ENCODE measurements around the gene POT1.

POT1 gene

DNA sequence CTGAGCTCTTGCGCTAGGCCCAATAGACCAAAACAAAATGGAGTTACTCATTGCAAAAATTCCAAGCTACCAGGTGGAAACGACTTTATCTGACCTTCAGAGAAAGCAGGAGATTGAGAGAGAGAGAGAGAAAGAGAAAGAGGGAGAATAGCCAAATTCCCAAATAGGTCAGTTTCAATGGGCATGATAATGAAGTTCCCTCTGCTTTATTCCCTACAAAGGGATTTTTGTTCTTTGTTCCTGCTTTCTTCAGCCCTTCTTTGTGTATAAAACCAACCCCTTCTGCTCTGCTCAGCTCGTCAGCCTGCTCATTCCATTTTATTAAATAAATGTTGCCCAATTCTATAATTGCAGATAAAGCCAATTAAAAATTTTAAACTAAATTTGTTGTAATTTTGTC is 119.0 kb downstream of the POT1 start:
- no peak for DNase-seq (ENCODE audit: low read depth in 2 of 2)

DNA sequence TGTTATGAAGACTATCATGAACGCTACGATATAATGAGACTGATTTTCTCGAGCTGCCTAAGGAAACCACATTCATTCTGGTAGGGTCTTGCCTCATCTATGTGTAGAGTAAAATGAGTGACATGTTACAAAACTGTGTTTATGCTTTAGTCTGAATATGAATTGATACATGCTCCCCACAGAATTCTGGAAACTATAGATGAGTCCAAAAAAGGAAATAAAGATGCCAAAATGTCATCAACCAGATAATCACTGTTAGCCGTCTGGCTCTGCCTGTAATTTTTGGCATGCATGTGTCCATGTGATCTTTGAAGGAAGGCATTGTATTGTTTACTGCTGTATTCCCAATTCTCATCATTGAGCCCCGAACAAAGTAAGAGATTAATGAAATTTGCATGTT is 121.4 kb downstream of the POT1 start:
- no peak for DNase-seq (ENCODE audit: low read depth in 2 of 2)

DNA sequence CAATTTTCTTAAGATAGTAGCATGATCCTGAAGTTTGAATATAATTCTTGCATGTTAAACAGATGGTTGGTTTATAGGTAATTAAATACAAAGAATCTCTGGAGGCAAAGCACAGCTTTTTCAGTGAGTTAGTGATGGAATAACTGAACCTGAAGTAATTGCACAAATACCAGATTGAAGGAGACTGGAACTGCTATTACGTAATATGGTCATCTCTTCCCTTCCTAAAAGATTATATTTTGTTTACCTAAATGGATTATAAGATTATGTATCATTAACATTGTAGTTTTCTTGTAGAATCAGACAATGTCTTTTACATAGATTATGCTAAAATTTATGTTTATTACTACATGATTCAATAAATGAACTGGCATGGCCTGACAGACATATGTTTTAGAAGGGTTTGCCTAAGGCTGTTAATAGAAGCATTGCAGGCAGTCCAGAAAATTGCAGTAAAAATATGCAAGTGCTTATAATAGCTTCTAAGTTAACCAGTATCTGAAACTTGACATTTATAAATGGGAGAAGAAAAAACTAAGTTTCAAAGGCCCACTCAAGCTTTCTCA is 128.2 kb downstream of the POT1 start:
- DNase-seq (ENCODE audit: low read depth in 2 of 2) = no peak

DNA sequence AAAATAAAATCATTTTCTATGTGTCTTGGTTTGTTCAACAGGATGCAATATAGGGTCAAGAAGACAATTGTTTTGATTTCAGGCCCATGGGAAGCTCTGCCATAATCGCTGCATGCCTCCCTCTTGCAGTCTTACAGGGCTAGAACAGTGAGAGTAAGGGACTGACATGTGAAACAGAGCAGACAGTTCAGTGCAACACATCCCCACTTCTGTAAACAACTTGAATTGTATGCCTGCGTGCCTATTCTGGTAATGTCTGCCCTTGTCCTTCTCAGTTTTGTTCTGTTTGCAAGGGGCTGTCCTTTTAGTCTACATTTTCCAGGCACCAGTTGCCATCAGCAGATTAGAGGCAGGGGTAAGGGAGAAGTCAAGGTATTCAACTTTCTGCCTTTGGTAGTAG is 129.2 kb downstream of the POT1 start:
- no peak for DNase-seq (ENCODE audit: low read depth in 2 of 2)

DNA sequence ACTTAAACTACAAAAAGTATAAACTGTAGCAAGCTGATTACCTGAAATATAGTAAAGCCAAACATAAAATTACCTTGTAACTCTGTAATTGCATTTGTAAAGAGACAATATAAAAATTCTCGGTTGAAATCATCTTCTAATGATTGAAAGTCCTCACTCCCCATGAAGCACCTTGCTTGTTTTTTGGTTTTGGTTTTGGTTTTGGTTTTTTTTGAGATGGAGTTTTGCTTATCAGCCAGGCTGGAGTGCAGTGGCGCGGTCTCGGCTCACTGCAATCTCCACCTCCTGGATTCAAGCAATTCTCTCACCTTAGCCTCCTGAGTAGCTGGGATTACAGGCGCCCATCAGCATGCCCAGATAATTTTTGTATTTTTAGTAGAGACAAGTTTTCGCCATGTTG is 130.2 kb downstream of the POT1 start:
- no peak for DNase-seq (ENCODE audit: low read depth in 2 of 2)

DNA sequence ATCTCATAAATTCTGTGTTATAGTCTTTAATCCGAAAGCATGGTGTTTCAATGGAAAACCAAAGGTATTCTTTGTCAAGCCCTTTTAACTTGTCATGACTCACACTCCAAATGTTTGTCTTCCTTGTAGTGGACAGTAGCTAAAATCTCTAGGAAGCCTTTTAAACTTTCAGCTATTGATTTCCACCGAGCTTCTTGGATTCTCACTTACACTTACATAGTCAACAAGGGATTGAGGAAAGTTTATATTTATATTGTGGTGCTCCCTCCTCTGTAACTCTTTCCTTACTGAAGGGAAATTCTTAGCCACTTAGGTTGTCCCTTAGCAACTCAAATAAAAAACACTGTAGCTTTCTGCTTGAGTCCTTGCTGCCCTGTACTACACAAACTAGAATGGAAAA is 132.9 kb downstream of the POT1 start:
- DNase-seq (ENCODE audit: low read depth in 2 of 2) = no peak

DNA sequence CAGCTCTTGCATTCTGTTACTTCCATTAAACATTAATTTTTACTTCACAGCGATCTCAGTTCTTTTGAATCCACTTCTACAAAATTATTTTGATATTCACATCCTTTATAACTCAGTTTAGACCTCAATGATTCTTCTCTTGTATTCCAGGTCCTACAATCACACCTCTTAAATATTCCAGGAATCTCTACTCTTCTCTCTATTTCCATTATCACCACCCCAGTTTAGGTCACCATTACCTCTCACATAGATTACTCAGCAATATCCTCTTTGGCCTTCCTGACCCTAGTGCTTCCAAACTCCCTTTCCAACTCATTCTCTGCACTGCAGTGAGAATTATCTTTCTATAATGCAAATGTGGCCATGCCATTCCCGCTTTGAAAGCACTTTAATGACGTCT is 136.9 kb downstream of the POT1 start:
- DNase-seq (ENCODE audit: low read depth in 2 of 2) = no peak

DNA sequence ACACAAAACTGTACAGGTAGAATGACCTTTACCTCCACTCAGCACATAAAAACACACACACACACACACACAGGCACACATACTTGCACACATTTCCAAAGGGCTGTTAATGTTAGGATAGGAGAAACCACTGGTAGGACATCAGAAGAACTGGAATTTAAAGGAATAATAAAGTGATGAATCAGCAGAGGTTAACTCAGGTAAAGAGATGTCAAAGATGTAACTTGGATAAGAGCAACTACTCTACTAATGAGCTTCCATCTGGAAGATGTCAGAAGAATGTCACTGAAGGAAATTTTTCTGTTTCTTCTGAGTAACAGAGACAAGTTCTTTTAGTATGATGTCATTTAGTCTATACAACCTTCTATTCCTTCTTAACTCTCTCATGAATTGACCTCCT is 137.6 kb downstream of the POT1 start:
- DNase-seq (ENCODE audit: low read depth in 2 of 2) = no peak

DNA sequence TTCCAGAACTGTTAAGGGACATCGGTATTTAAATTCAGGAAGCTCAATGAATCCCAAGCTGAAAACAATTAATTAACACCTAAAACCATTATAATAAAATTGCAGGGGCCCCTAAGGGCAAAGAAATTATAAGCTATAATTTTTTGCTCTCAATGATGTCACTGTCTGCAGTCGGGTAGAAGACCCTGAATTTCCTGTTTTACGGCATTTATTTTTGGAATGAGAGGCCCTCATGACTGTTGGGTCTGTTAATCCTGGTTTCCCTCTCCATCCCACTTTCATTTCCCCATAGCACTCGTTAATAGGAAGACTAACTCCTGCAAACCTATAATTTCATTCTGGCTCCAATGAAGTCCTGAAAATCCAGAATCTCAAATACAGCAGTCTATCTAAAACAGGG is 138.2 kb downstream of the POT1 start:
- no peak for DNase-seq (ENCODE audit: low read depth in 2 of 2)

DNA sequence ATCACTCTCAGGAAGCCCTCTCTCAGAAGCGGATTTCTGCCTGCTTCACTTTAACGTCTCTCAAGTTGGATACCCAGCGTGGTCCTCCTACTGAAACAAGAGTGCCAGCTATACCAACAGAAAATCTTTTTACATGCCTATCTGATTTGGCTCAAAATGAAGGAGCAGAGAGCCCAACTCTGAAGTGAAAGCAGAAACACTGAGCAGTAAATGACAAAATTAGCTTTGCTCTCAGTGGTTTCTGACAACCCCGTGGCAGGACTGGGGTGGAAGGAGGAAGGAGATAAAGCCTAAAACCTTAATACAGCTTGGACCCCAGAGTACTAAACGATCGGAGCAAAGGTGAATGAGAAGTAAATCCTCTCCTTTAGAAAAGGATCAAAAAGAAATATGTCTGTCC is 139.0 kb downstream of the POT1 start:
- no peak for DNase-seq (ENCODE audit: low read depth in 2 of 2)

DNA sequence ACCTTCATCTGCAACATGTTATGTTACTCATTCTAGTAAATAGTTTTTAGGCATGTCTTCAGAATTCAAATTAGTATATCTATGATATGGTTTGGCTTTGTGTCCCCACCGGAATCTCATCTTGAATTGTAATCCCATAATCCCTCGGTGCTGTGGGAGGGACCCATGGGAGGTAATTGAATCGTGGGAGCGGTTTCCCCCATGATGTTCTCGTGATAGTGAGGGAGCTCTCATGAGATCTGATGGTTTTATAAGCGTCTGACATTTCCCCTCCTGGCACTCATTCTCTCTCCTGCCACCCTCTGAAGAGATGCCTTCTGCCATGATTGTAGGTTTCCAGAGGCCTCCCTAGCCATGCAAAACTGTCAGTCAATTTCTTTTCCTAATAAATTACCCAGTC is 143.6 kb downstream of the POT1 start:
- DNase-seq (ENCODE audit: low read depth in 2 of 2) = no peak

DNA sequence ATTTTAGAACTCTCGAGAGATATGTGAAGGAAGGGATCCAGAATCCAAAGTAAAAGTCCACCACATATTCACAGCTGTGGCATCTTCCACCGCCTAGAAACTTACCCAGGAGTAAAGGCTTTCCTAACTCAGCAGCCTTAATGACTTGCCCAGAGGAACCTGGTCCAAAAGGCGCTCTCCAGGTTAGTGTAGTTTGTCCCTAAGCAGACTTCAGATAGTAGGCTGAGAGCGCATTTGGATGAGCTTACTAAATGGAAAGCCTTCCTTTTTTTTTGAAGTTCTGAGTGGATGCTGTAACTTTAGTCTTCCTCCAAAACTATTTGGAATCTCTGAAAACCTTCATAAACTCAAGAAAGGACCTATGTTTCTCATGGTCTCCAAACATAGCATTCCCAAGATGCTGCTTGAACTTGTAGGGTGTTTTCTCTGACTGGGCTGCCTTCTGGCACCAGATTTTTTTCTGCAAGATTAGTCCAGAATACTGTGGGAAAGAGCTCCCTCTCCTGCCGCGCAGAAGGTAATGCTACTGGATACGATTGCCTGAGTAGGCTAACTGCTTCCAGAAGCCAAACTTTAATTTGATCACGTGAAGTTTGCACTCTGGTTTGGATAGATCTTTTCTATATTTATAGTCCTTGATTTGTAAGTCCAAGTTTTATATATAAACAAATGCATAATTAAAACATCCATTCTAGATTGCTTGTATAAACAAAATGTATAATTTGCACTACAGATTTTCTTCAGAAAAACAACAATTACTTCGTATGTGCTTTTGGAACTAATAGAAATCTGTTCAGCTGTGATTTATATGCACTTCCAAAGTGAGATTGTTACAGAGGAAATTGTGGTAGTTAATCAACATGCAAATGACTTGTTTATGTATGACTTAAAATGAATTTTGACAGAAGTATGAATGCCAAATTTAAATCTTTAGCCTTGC is 144.5 kb downstream of the POT1 start:
- no peak for DNase-seq (ENCODE audit: low read depth in 2 of 2)

DNA sequence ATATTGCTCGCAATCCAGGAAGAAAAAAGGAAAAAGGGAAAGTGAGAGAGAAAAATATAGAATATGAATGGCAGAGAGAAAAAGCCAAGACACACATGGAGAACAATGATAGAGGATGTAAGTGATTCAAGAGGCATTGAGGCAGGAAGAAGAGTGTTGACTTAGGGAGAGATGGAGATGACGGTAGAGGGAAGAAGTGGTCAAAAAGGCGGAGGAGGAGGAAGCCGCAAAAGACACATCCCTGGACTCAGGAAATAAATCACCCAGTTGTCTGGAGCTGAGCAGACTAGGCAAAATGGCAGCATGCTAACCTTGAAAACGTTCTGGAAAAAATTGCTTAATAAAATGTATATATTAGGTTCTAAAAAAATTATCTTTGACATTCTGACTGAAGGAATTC is 146.4 kb downstream of the POT1 start:
- no peak for DNase-seq (ENCODE audit: low read depth in 2 of 2)

DNA sequence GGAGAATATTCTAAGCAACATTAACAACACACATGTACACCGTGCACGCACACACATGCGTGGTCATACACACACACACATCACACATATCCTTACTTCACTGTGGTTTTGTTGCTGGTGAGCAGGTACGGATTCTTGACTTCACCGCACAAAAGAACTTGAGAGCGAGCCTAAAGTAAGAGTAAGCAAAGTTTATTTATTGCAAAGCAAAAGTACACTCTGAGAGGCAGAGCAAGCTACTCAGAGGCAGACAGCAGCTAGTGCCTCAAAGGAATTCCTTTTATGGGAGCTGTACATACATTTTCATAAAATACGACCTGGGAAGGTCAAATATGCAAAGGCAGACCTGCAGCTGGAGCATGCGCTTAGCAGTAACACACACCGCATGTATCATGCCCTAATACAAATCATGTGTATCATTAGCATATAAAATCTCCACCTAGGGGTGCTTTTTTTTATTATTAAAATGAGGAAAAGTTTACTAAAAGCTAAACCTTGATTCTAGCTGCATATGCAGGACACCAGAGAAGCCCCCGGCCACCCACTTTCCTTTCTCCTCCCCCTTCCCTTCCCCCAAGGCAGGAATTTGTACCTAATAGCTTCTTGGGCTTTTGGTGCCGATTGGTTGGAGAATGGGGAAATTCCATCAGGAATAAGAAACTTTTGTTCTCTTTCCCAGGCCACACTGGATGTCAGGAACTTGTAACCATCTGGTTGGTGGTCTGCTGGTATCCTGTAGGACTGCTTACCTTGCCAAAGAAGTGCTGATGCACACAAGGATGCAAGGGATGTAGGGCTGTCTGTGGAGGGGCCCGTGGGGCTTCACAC is 147.5 kb downstream of the POT1 start:
- DNase-seq (ENCODE audit: low read depth in 2 of 2) = no peak

DNA sequence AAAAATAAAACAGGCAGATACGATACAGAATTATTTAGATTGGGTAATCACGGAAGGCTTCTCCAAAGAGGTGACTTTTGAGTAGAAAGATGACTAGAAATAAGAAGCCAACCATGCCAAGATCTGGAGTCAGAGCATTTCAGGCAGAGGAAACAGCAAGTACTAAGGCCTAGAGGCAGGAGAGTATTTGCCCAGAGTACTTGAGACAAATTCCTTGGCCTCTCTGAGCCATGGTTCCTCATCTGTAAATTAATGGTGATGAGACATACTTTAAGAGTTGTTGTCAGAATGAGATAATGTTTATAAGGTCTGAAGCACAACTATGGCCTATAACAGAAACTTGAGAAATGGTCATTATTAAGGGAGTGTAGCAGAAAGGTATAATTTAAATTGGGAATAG is 148.2 kb downstream of the POT1 start:
- DNase-seq (ENCODE audit: low read depth in 2 of 2) = no peak

DNA sequence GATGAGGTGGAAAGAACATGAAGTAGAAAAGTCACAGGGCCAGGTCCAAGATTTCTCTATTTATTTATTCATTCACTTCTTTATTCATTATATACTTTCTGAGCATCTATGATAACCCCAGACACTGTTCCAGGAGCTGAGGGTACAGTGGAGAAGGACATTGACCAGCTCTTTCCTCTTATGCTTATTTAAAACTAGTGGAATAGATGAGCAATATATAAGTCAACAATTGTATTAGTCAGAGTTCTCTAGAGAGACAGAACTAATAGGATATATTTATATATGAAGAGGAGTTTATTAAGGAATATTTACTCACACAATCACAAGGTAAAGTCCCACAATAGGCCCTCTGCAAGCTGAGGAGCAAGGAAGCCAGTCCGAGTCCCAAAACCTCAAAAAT is 149.0 kb downstream of the POT1 start:
- DNase-seq (ENCODE audit: low read depth in 2 of 2) = no peak

DNA sequence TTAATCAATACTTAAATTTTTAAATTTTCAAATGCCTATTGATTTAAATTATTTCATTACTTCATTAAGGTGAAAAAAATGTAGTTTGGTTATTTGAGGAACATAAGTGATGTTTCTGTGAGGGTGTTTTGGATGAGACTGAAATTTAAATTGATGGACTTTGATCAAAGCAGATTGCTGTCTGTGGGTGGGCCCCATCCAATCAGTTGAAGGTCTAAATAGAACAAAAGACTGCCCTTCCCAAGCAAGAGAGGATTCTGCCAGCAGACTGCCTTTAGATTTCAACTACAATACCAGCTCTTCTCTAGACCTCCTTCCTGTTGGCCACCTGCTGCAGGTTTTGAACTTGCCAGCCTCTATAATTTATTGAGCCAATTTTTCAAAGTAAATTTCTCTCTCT is 149.6 kb downstream of the POT1 start:
- no peak for DNase-seq (ENCODE audit: low read depth in 2 of 2)

DNA sequence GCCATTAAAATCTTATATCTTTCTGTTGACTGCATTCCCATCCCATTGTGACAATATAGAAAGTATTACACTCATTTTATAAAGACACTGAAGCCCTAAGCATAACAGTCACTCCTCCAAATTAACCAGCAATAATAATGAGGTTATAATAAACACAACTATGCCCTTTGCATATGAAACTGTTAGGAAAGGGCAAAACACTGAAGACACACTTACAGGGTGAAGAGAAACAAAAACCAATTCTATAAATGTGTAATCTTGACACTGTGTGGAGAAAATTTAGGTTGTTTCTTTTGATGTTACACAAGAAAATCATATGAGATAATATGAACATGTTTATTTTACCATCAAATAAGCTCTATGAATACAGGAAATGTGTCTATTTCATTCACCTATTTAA is 150.0 kb downstream of the POT1 start:
- no peak for DNase-seq (ENCODE audit: low read depth in 2 of 2)

DNA sequence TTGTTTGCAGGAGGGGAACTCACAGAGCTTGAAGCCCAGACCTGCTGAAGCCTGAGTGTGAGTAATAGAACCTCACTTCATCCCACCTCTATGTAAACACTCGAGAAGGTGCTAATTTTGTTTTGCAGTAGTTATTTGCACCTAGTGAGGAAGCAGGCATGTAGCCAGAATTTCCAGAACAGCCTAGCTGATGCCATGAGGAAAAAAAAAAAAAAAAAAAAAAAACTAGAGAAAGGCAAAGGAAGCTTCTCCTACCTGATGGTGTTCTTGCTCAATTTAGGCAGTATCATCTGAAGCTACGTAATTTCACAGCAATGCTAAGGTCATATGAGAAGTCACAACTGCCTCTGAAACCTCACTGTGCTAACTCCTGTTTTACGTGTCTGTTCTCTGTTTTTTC is 150.4 kb downstream of the POT1 start:
- no peak for DNase-seq (ENCODE audit: low read depth in 2 of 2)

DNA sequence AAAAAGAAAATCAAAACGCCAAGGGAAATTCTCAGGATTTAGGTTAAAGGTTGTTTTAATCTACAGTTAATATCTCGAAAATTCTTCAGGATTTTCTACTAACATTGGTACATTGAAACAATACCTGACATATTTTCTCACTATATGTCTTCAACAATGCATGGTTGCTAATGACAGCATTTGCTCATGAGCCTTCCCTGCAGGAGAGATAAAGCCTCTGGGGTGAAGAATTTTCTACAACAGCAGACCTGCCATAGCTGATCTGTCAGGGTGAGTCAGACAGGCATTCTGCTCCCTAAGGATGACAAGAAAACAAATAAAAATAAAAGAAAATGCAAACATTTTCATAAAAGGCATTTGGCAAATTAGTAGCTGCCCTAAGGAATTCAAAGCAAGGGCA is 152.4 kb downstream of the POT1 start:
- no peak for DNase-seq (ENCODE audit: low read depth in 2 of 2)

DNA sequence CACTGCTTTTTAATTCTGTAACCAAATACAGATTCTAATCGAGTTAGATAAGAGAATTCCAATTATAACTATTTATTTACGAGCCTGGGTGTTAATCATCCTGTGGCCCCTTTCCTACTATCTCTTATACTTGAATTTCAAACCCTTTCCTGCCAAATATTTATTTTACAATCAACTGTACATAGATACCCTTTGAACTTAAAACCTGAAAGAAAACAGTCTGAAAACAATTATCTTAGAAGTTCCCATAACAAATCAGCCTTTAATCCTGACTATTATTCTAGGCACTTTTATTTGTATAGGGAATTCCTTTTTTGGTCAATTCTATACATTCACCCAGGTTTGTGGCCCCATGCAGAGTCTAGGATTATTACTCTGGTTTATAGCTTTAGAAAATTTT is 153.5 kb downstream of the POT1 start:
- no peak for DNase-seq (ENCODE audit: low read depth in 2 of 2)

DNA sequence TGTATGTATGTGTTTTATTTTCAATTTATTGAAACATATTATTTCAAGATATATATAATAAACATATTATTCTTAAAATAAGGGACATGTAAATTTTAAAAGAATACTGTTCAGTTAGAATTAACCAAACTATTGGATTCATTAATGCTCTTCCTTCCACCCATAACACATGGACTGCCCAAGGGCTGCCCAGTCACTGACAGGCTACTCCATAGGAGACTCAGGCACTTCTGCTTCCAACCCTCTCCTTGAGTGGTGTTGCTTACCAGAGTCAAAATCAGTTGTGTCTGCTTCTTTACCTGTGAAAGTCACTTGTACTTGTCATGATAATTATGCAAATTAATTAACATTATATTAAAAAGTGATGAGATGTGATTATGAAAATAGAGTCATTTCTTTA is 154.2 kb downstream of the POT1 start:
- DNase-seq (ENCODE audit: low read depth in 2 of 2) = no peak

DNA sequence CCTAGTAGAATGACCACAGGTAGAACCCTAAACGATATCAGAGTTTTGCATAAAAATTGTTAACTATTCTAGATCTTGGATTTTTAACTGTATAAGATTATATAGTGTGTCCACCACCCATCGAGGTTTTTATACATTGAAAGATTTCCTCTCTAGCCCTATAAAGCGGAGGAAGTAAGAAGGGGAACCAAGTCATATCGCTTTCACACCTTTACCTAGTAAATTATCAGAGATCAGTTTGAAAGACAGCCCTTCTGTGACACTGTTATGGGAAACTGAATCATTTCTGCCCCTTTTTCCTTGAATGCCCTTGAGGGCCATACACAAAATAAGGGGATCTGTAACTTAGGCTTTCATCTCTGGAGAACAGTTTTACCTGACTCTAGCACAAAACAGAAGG is 155.7 kb downstream of the POT1 start:
- no peak for DNase-seq (ENCODE audit: low read depth in 2 of 2)
